Epithelial cell of esophagus (primary cell): Measurements from ENCODE around the gene ARSB.

ENCODE experiments used
- DNase-seq: peaks from one replicate; pipeline ENCODE4 v3.0.0; 2010; ENCODE audit warnings: low read depth
- H3K4me3 ChIP-seq: 2 replicates; pipeline ENCODE4 v1.5.1; 2011; ENCODE audit warnings: mild to moderate bottlenecking, low read length, control low read depth
- TF ChIP-seq, protein P1 (sequence below): IDR thresholded peaks from 2 replicates; pipeline ENCODE4 v1.5.1; 2011; ENCODE audit warnings: low read depth, mild to moderate bottlenecking, low read length, control low read depth, inconsistent platforms; ENCODE audit not compliant: insufficient read depth; ENCODE audit errors: missing control alignments

The ARSB gene

GRCh38 chr5:78816143-78816765 is 168.9 kb downstream of the ARSB start:
- no peak overlapping the region for H3K4me3 ChIP-seq
- TF ChIP-seq, protein P1, sequence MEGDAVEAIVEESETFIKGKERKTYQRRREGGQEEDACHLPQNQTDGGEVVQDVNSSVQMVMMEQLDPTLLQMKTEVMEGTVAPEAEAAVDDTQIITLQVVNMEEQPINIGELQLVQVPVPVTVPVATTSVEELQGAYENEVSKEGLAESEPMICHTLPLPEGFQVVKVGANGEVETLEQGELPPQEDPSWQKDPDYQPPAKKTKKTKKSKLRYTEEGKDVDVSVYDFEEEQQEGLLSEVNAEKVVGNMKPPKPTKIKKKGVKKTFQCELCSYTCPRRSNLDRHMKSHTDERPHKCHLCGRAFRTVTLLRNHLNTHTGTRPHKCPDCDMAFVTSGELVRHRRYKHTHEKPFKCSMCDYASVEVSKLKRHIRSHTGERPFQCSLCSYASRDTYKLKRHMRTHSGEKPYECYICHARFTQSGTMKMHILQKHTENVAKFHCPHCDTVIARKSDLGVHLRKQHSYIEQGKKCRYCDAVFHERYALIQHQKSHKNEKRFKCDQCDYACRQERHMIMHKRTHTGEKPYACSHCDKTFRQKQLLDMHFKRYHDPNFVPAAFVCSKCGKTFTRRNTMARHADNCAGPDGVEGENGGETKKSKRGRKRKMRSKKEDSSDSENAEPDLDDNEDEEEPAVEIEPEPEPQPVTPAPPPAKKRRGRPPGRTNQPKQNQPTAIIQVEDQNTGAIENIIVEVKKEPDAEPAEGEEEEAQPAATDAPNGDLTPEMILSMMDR = no peak
- no peak for DNase-seq

DNA sequence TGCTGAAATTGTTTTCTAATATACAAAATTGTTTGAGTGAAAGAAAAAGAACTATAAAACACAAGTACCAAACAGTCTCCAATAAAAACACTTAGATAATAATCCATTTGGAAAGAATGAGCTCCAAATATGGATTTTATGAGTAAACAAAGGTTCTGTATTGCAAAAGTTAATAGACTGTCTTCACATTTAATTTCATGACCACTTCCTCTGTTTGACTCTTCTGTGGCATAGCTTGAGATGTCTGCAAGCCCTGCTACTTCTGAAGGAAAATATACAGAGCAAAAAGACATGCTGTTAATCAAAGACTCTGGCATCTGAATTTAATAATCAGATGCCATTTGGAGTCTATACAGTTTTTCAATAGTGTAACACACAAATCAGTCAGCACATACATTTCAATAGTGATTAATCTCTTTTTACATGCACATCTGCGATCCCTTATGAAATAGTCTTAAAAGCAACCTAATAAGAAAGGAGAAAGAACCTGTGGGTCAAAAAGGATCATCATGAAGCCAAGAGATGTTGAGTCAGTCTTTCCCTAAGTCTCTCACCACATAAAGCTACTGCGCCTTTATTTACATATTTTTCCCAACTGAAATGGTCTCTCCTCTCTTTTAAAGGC is 171.1 kb downstream of the ARSB start:
- no peak for DNase-seq
- H3K4me3 ChIP-seq = no peak overlapping the region
- TF ChIP-seq, protein P1 = no peak

- DNase-seq = peak; percentile 43
- TF ChIP-seq, protein P1 = no peak
- no peak overlapping the region for H3K4me3 ChIP-seq
Observed at GRCh38 chr5:78813286-78813685, 171.8 kb downstream of the ARSB start.

DNA sequence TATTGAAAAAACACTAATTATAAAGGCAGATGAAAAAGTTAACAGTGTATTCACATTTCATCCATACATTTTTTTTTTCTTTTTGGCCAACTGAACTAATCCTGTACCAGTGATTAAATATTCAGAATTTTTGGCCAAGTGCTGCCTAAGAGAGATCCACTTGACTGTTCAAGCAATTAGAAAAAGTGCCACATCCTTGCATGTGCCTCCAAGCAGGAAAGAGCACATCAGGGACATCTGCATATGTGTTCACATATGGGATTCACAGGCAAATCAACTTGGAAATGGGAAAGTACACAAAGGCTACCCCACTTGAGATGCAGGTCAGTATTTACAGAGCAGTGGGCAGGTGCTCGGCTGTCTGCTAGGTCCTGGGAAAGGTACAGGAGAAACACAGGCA is 173.2 kb downstream of the ARSB start:
- TF ChIP-seq, protein P1 = no peak
- no peak overlapping the region for H3K4me3 ChIP-seq
- no peak for DNase-seq

DNA sequence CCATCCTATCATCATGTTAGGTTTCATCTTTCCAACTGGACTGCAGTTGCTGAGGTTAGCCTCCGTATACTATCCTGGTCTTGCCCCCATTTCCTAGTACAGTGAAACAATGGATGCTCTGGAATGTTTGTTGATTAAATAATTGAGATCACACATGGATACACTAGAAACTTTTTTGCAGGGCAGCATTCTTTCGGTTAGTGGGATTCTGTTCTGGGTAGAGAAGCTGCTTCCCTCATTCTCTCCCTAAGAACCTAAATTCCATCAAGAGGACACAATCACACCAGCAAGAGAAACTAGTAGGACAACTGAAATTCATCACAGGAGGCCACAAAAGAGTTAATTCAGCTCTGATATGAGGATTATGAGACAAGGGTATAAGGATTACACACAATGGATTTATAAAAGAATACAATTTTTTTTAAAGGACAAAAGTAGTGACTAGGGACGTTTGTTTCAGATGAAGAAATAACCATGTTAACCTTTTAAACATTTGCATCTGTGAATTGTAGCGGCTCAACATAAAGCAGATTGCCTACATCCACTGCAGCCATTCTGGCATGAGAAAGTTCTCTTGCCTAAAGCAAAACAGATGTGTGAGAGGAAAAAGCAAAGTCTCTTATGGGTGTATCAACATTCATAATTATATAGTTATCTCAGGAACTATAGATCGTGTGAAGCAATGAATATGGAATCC is 173.8 kb downstream of the ARSB start:
- TF ChIP-seq, protein P1 = no peak
- H3K4me3 ChIP-seq = no peak overlapping the region
- DNase-seq = no peak

GRCh38 chr5:78810098-78810920 is 174.8 kb downstream of the ARSB start:
- H3K4me3 ChIP-seq = no peak overlapping the region
- no peak for DNase-seq
- TF ChIP-seq, protein P1 = no peak
